GM21619 (cell line): Measurements from ENCODE around the gene SPOCK1.

Source experiments
- ATAC-seq: cut with Tn5 transposase; IDR thresholded peaks from one replicate; pipeline ENCODE4 v1.9.1; 2021; ENCODE audit not compliant: unreplicated experiment

Gene SPOCK1

DNA sequence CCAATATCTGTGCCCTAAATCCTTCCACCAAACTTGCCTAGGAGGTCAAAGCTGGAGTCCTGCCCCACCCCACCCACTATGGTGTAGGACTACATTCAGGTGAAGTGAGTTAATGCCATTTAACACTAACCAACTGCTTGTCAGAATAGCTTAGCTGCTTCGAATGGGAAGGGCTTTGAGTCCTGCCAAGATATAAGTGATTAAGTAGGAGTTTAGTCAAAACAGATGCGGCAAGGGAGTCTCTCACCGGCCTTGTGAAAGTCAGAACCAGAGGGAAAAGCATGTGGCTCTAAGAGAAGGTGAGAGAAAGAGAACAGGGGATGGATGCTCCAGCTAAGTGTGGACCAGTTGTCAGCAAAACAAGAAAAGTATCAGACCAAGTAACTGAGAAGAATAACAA, 132.6 kb downstream of the SPOCK1 start:
- no peak for ATAC-seq

DNA sequence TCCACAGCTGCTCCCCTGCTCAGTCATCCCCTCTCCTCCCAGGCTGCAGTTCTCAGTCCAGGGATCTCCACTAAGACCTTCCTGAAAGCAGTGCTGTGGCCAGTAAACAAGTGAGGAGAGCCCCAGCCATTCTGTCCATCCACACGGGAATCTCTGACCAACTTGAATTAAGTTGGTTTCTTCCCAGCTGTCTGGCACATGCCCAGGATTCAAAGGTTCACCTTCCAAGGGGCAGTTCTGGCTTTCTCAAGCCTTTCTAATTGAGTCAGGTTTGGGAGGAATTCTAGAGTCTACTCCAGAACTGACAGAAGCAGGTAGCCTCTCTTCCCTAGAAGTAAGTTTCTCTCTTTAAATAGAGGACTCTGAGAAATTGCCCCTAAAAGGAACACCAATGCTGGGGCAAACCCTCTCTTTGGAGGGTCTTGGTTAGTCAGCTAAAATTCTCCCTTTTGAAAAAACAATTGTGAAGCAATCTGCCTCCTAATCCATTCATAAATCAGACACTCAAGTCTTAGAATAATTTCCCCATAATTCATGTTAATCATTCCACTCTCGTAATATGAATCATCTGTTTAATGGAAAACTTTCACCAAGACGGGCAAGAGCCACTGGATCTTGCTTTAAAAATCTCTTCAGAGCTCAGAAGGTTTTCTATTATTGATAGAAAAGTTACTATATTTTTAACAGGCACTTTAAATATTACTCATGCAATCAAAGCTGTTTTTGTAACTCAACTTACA, 133.8 kb downstream of the SPOCK1 start:
- ATAC-seq, result no peak

DNA sequence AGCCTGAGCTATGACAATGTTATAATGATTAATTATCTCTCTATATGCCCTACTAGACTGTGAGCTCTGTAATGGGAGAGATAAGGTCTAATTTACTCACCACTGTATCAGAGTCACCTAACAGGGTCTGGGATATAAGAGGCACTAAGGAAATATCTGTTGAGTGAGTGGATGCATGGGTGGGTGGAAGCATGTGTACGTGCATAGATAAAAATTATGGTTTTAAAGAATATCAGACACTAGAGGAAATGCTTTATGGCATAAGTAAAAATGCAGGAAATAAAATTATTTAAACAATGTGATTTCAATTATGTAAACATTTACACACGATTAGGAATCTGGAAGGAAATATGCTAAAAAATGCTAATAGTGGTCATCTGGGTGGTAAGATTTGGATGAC, 137.8 kb downstream of the SPOCK1 start:
- no peak for ATAC-seq

- ATAC-seq, result no peak
Observed at GRCh38 chr5:137360607-137361006, 138.5 kb downstream of the SPOCK1 start.

DNA sequence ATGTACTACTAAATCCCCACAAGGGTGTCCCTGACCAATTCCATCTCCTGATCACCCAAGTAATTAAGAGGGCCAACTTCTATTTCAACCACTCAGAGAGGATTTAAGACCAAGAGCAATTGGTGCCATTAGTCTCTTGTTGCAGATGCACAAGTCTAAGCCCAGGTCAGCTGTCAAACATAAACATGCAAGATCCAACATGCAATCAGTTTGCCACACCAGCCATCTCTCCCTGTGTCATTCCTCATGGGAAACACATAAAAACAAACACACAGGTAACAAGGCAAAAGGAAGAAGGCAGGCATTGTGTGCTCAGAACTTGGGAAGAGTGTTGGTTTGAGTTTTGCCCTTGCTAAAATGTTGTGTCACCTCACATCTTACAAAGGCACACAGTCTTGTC, 139.2 kb downstream of the SPOCK1 start:
- ATAC-seq, result no peak

- no peak for ATAC-seq
Observed at GRCh38 chr5:137357436-137357835, 141.7 kb downstream of the SPOCK1 start.

DNA sequence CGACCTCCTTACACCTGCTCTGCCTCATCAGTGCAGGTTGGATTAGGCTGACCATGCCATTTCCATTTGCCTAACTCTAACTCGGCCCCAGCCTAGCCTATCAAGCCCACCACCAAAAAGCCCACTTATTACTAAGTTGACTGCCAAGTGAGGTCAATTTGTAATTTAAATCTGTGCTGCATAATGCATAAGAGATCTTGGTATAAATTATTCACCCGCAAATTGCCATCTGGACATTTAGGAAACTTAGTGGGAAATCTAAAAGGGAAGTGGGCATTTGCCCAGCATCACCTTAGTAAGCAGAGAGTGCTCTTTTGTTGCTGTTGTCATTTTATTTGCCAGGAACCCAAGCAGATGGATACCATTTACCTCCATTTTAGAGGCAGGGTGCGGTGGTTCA, 143.0 kb downstream of the SPOCK1 start:
- no peak for ATAC-seq

DNA sequence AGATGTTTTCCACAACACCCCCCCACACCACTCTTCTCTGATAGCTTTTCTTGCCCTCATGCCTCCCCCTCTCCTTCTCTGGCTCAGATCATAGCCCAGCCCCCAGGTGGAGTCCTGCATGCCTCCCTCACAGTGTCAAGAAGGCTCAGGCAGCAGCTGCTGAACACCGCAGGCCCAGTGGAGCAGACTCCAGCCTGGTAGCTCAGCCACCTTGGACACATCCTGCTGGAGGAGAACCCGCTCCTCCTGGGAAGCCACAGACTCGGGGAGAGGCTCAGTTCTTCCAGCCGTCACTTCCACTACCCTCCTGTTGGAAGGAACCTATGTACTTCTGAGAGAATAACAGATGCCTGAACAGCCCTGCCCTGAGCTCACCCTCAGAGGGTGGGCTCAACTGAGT, 143.4 kb downstream of the SPOCK1 start:
- ATAC-seq, result no peak

GRCh38 chr5:137352095-137352494, 147.0 kb downstream of the SPOCK1 start:
- ATAC-seq, result no peak

- no peak for ATAC-seq
Observed at GRCh38 chr5:137350791-137351190, 148.3 kb downstream of the SPOCK1 start.

DNA sequence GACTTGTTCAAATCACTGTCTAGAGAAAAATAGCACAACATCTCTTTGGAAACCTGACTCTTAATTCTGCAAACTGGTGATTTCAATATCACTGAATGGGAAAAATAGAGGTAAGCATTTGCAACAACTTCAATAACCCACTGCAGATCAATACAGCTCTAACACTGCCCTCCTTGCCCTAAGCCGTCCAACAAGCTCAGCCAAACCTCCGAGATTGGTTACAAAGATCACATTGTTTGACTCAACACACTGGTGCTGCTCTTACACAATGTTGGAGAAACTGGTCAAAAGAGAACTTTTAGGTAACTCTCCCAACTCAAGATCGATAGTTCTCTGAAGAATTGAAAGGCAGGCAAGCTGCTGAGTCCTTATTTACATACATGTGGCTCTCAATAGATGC, 150.4 kb downstream of the SPOCK1 start:
- ATAC-seq, result no peak

GRCh38 chr5:137347865-137348264, 151.3 kb downstream of the SPOCK1 start:
- no peak for ATAC-seq

- ATAC-seq, result no peak
Observed at GRCh38 chr5:137346281-137346680, 152.8 kb downstream of the SPOCK1 start.

DNA sequence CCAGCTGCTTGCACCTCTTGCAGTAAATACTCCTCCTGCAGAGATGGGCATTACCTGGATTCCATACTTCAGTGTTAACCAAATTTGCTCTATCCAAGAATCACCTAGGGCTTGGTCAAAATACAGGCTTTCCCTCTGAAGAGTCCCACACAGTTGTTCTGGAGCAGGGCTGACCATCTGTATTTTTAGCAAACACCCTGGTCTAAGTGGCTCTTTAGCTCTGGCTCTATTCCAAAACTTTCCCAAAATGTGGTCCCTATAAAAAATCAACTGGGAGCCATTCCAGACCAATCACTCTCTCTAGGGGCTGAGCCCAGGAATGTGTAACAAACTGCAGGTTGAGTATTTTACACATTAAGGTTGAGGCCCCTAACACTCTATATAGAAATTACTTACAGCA, 153.7 kb downstream of the SPOCK1 start:
- ATAC-seq, result no peak

DNA sequence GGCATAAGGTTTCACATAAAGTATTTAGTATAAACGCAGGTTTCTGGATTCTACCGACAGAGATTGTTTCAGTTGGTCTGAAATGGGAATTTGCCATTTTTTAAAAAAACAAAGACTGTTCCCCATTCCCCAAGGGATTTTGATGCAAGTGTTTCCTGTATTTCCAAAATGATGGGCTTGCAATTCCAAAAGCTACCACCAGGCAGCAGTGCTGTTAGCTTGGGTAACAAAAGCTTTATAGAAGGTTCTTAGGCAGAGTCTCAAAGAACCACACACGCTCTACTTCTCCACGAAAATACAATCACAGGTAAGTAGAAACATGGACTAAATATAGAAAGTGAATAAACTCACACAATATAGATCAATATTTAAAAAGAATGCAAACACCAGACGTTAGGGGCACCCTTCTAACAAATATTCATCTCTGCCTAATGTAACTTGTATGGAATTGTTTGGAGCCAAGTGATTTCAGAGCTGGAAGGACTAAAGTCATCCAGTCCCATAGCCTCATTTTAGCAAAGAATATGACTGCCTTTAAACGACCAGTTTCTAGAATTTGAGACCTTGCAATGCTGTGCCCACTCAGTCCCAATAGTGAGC, 154.3 kb downstream of the SPOCK1 start:
- ATAC-seq, result no peak

DNA sequence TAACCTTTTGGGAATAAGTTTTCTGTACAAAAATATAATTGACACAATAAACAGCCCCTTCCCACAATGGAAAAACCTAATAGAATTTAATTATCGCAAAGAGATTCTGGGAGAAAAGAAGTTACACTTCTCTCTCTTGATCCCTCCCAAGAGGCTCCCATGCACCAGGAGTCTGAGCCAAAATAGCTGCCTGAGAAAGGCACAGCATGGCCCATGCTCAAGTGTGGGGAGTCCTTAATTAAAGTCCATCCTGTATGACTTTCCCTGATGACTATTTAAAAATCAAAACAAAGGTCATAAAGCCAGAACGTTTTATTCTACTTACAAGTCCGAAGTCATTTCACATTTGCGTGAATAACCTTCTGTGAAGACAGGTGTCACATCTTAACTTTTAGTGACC, 155.1 kb downstream of the SPOCK1 start:
- no peak for ATAC-seq

DNA sequence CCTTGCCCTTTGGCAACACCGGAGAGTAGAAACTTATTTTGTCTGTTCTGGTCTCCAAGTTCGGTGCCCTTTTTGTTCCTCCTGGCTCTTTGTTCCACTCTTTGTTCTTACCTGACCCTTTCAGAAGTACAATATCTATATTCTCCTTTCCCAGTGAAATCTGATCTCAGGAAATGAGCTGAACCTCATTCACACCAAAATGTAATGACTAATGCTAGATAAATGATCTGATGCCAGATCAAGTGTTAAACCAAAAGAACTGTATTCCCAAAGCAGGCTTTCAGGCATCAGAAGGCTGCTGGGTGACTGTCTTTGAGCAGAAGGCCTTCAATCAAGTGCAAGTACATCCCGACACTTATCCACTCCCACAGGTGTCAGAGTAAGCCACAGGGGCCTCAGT, 156.4 kb downstream of the SPOCK1 start:
- no peak for ATAC-seq

DNA sequence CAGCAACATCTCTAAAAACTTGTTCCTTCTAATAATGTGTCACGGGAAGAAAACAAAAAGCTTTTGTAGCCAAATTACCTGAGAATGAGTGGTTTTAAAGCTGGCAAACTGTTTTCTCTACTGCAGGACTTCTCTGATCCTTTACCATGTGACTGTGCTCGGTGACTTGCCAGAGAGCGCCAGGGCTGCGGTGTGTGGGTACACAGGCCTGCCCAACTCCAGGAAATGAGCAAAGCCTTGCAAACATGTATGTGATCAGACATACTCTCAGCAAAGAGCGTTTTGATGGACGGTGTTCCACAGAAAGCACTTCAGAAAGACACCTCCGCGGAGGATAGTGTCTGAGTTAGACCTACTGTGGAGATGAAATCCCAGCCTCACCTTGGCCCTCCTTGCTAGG, 157.3 kb downstream of the SPOCK1 start:
- no peak for ATAC-seq

- no peak for ATAC-seq
Observed at GRCh38 chr5:137340881-137341280, 158.2 kb downstream of the SPOCK1 start.

DNA sequence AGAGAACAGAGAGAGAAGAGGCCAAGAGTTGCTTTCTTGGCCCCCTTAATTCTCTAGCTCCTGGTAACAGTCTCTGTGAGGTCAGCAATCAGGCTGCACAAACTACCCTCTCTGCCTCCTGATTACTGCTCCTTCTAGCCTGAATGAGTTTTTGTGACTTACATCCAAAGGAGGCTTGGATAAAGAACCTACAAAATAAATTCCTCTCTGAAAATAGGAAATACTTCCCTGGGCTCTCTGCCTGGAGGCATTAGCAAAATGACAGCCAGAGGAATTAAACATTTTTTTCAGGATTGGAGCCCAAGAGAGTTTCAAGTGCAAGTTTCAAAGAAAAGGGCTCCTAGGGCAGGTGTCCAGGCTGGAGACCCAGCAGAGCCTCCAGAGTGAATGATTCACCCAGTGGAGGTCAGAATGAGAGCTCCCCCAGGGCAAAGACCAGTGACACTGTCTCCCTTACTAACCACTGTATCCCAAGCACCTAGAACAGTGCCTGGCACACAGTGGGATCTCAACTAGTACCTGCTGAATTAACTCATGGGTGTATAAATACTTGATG, 162.5 kb downstream of the SPOCK1 start:
- ATAC-seq, result no peak

GRCh38 chr5:137336161-137336560, 163.0 kb downstream of the SPOCK1 start:
- ATAC-seq, result no peak

DNA sequence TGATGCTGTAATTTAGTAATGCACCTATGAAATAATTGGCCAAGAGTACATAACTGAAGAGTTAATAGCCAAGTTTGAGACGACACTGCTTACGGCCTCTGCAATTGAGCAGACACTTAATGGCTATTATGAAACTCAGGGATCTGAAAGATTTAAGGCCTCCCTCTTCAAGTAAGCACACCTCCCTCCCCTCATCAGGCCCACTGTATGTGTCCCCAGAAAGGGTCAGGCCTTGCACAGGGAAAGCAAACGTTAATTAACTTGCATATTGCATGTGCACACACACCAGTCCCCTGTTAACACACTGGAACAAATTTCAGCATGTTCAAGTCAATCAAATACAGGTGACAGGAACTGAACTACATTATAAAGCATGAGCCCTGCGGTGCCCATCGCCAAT, 163.6 kb downstream of the SPOCK1 start:
- ATAC-seq, result no peak

- no peak for ATAC-seq
Observed at GRCh38 chr5:137333928-137334327, 165.2 kb downstream of the SPOCK1 start.
